Osteoblast (primary cell): ENCODE data around the gene RYR3. TPM values are rescaled to one million over a fixed set of nuclear protein-coding genes. Genes with fewer than 3 reads are reported as not detected.

Experiments used
- DNase-seq: peaks from one replicate; pipeline ENCODE4 v3.0.0; 2011; ENCODE audit warnings: low spot score, mixed read lengths; ENCODE audit not compliant: insufficient read length; ENCODE audit errors: missing footprints
- H2AFZ ChIP-seq: 2 replicates; pipeline ENCODE4 v1.6.0; 2011; ENCODE audit warnings: mild to moderate bottlenecking, low read length
- H3K27ac ChIP-seq: 2 replicates; pipeline ENCODE4 v1.5.1; 2011; ENCODE audit warnings: mild to moderate bottlenecking, low read depth, low read length, moderate library complexity
- H3K27me3 ChIP-seq: 2 replicates; pipeline ENCODE4 v1.6.0; 2012; ENCODE audit warnings: mild to moderate bottlenecking, control low read depth, inconsistent platforms, low read length, moderate library complexity; ENCODE audit not compliant: insufficient read depth
- H3K36me3 ChIP-seq: 2 replicates; pipeline ENCODE4 v1.5.1; 2011; ENCODE audit warnings: mild to moderate bottlenecking, low read length, control low read depth, moderate library complexity; ENCODE audit not compliant: insufficient read depth
- H3K4me1 ChIP-seq: 2 replicates; pipeline ENCODE4 v1.5.1; 2011; ENCODE audit warnings: mild to moderate bottlenecking, low read length, control low read depth, moderate library complexity; ENCODE audit not compliant: insufficient read depth
- H3K4me2 ChIP-seq: 2 replicates; pipeline ENCODE4 v1.6.0; 2011; ENCODE audit warnings: mild to moderate bottlenecking, low read length; ENCODE audit not compliant: insufficient read depth
- H3K4me3 ChIP-seq: fragments of 200-600 bp; sonication (generic); 3 replicates; pipeline ENCODE4 v1.5.1; 2012; ENCODE audit warnings: mild to moderate bottlenecking, low read length, inconsistent platforms; ENCODE audit not compliant: insufficient read depth
- H3K79me2 ChIP-seq: 2 replicates; pipeline ENCODE4 v1.6.0; 2012; ENCODE audit warnings: mild to moderate bottlenecking, low read length, control low read depth, inconsistent platforms; ENCODE audit not compliant: insufficient read depth
- H3K9me3 ChIP-seq: 2 replicates; pipeline ENCODE4 v1.5.1; 2011; ENCODE audit warnings: low read depth, low read length, control low read depth
- H4K20me1 ChIP-seq: 2 replicates; pipeline ENCODE4 v1.6.0; 2012; ENCODE audit warnings: mild to moderate bottlenecking, low read length, control low read depth; ENCODE audit not compliant: insufficient read depth
- total RNA-seq: library from RNA; depleted of rRNA; stranded (reverse); fragments of >200 nt; gene quantifications from 2 replicates; pipeline ENCODE4 v1.2.3, GENCODE V29; 2012
- TF ChIP-seq, protein P1 (sequence below): IDR thresholded peaks from 2 replicates; pipeline ENCODE4 v1.5.1; 2011; ENCODE audit warnings: mild to moderate bottlenecking, low read depth, low read length, moderate library complexity; ENCODE audit errors: extremely low read depth

Gene RYR3
- total RNA-seq, 1 donor: not detected

GRCh38 chr15:33866101-33866737, 555.5 kb downstream of the RYR3 start:
- no peak for DNase-seq
- Histone ChIP-seq H3K4me1 (peaks cover 9% of the 10 kb centered on the region), H3K36me3 (peaks cover 5% of the 10 kb centered on the region), H2AFZ (no peak overlapping the region), H3K4me2 (no peak overlapping the region), H3K4me3 (no peak overlapping the region), H3K79me2 (no peaks in the 10 kb centered on the region), H3K27ac (no peak overlapping the region), H4K20me1 (no peaks in the 10 kb centered on the region), H3K27me3 (no peaks in the 10 kb centered on the region), H3K9me3 (no peaks in the 10 kb centered on the region)
- TF ChIP-seq, protein P1, sequence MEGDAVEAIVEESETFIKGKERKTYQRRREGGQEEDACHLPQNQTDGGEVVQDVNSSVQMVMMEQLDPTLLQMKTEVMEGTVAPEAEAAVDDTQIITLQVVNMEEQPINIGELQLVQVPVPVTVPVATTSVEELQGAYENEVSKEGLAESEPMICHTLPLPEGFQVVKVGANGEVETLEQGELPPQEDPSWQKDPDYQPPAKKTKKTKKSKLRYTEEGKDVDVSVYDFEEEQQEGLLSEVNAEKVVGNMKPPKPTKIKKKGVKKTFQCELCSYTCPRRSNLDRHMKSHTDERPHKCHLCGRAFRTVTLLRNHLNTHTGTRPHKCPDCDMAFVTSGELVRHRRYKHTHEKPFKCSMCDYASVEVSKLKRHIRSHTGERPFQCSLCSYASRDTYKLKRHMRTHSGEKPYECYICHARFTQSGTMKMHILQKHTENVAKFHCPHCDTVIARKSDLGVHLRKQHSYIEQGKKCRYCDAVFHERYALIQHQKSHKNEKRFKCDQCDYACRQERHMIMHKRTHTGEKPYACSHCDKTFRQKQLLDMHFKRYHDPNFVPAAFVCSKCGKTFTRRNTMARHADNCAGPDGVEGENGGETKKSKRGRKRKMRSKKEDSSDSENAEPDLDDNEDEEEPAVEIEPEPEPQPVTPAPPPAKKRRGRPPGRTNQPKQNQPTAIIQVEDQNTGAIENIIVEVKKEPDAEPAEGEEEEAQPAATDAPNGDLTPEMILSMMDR: no peak

GRCh38 chr15:33871980-33872379, 561.2 kb downstream of the RYR3 start:
- Histone ChIP-seq H2AFZ (peak overlapping the region; percentile 5), H3K9me3 (no peaks in the 10 kb centered on the region)
- DNase-seq: no peak

GRCh38 chr15:33872416-33873106, 561.8 kb downstream of the RYR3 start:
- H4K20me1 ChIP-seq: no peaks in the 10 kb centered on the region
- no peaks in the 10 kb centered on the region for H3K9me3 ChIP-seq
- TF ChIP-seq, protein P1: no peak
- no peaks in the 10 kb centered on the region for H3K79me2 ChIP-seq
- no peak for DNase-seq
- H3K27ac ChIP-seq: no peak overlapping the region
- no peak overlapping the region for H3K4me2 ChIP-seq
- no peak overlapping the region for H3K4me3 ChIP-seq
- H3K4me1 ChIP-seq: no peaks in the 10 kb centered on the region
- H3K36me3 ChIP-seq: no peaks in the 10 kb centered on the region
- peak overlapping the region; percentile 5 for H2AFZ ChIP-seq
- H3K27me3 ChIP-seq: no peaks in the 10 kb centered on the region

More at GRCh38 chr15:33871980-33872379, 561.2 kb downstream of the RYR3 start:
- no peaks in the 10 kb centered on the region for H3K79me2 ChIP-seq
- H3K27me3 ChIP-seq: no peaks in the 10 kb centered on the region
- H3K36me3 ChIP-seq: no peaks in the 10 kb centered on the region
- TF ChIP-seq, protein P1: no peak
- H3K4me3 ChIP-seq: no peak overlapping the region
- no peaks in the 10 kb centered on the region for H3K4me1 ChIP-seq
- H4K20me1 ChIP-seq: no peaks in the 10 kb centered on the region
- H3K27ac ChIP-seq: no peak overlapping the region
- no peak overlapping the region for H3K4me2 ChIP-seq

DNA sequence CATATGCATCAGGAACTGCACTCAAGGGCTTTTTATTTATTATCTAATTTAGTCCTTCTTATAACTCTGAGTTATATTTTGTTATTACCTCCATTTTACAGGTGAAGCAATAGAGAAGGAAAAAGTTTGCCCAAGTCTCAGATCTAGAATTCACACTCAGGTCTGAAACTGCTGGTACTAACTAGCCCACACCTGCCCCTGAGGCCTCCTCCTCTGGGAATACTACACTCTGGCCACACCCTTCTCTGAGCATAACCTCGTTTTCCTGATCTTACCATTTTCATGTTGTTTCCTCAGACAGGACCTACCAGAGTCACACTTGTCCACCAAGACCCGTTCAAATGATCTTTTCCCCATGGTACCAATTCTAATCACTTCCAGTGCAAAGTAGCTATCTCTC, 563.4 kb downstream of the RYR3 start:
- no peaks in the 10 kb centered on the region for H3K4me1 ChIP-seq
- no peak overlapping the region for H3K4me2 ChIP-seq
- H3K27ac ChIP-seq: no peak overlapping the region
- no peak overlapping the region for H2AFZ ChIP-seq
- no peak for DNase-seq
- H3K36me3 ChIP-seq: no peaks in the 10 kb centered on the region
- no peak overlapping the region for H3K4me3 ChIP-seq
- H3K9me3 ChIP-seq: no peaks in the 10 kb centered on the region
- H3K79me2 ChIP-seq: no peaks in the 10 kb centered on the region
- TF ChIP-seq, protein P1: no peak
- no peaks in the 10 kb centered on the region for H4K20me1 ChIP-seq
- no peaks in the 10 kb centered on the region for H3K27me3 ChIP-seq
